ENCODE results near the gene MCC.

MCC gene

GRCh38 chr5:113379936-113380806 is 108.1 kb downstream of the MCC start:
- H3K27ac ChIP-seq, result no peak overlapping the region
- TF ChIP-seq CTCF (IDR thresholded peaks at IDR 0.05), result no peak
- no peak for TF ChIP-seq ZFX (IDR thresholded peaks at IDR 0.05; ENCODE audit: borderline replicate concordance)

DNA sequence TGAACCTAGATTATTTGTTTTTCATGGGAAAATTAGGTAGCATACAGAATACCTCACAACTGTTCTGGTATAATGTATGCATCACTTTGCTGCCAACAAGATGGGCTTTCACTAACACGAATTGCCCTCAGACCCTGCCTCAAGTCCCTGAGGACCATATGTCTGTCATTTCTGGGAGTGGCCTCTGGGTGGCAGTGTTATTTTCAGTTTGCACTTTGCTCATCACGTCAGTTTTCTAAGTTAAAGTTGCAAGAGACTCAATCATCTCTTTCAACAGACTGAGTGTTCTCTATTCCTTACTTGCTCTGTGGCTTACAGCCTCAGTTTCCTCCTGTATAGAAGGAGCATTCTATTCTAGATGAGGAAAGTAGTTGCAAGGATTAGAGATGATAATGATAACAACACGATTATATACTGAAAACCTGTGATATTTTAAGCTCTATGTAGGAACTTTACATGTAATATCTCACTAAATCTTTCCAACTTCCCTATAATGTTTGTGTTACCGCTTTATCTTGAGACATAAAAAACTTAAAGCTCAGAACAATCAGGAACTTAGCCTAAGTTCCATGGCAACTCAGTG is 109.2 kb downstream of the MCC start:
- TF ChIP-seq ZFX (IDR thresholded peaks at IDR 0.05; ENCODE audit: borderline replicate concordance), result no peak
- peak; percentile 86 for TF ChIP-seq CTCF (IDR thresholded peaks at IDR 0.05)
- H3K27ac ChIP-seq, result no peak overlapping the region

- H3K27ac ChIP-seq, result no peak overlapping the region
- TF ChIP-seq CTCF (IDR thresholded peaks at IDR 0.05), result no peak
Observed at GRCh38 chr5:113378514-113378913, 109.7 kb downstream of the MCC start.

GRCh38 chr5:113378081-113378480 is 110.2 kb downstream of the MCC start:
- H3K27ac ChIP-seq, result no peak overlapping the region
- TF ChIP-seq ZFX (IDR thresholded peaks at IDR 0.05; ENCODE audit: borderline replicate concordance), result no peak
- no peak for TF ChIP-seq CTCF (IDR thresholded peaks at IDR 0.05)

GRCh38 chr5:113376640-113377039 is 111.6 kb downstream of the MCC start:
- TF ChIP-seq ZFX (IDR thresholded peaks at IDR 0.05; ENCODE audit: borderline replicate concordance) (no peak), CTCF (IDR thresholded peaks at IDR 0.05) (no peak)
- H3K27ac ChIP-seq, result no peak overlapping the region

DNA sequence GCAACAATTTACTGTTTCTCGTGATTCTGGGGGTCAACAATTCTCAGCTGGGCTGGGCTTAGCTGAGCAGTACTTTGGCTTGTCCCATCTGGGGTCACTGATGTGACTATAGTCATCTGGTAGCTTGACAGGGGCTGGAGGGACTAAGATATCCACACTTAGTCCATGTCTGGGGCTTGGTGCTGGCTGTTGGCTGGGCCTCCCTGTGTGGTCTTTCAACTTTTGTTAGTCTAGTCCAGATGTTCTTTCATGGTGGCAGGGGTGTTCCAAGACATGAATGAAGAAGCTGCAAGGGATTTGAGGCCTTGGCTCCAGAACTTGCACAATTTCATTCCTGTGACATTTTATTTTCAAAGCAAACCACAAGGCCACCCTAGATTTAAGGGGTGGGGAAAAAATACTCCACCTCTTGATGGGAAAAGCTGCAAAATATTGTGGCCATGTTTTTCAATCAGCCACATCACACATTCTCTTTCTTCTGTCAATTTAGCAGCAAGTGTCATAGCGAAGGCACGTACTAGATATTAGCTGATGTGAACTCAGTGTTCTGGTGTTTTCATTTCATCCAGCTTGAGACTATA is 112.7 kb downstream of the MCC start:
- H3K27ac ChIP-seq, result no peak overlapping the region
- TF ChIP-seq ZFX (IDR thresholded peaks at IDR 0.05; ENCODE audit: borderline replicate concordance) (no peak), CTCF (IDR thresholded peaks at IDR 0.05) (no peak)

DNA sequence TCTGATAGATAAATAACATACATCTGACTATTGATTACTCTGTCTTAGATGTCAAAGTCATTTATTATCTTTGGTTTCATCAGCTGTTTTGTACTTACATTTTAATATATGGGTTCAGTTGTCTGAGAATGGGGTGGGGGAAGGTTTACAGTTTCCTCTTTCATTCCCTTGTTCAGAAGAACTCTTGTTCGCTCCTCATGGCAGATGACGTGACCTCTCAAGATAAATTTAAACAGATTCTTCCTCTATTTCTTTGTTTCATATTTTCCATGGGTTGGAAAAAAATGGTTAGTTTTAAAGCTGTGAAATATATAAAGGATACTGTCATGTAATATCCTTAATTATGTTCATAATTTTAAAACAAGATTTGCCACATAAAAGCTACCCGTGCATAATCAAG is 114.8 kb downstream of the MCC start:
- no peak overlapping the region for H3K27ac ChIP-seq
- TF ChIP-seq CTCF (IDR thresholded peaks at IDR 0.05) (no peak), ZFX (IDR thresholded peaks at IDR 0.05; ENCODE audit: borderline replicate concordance) (no peak)
